ENCODE results near the gene NEFH.

DNA sequence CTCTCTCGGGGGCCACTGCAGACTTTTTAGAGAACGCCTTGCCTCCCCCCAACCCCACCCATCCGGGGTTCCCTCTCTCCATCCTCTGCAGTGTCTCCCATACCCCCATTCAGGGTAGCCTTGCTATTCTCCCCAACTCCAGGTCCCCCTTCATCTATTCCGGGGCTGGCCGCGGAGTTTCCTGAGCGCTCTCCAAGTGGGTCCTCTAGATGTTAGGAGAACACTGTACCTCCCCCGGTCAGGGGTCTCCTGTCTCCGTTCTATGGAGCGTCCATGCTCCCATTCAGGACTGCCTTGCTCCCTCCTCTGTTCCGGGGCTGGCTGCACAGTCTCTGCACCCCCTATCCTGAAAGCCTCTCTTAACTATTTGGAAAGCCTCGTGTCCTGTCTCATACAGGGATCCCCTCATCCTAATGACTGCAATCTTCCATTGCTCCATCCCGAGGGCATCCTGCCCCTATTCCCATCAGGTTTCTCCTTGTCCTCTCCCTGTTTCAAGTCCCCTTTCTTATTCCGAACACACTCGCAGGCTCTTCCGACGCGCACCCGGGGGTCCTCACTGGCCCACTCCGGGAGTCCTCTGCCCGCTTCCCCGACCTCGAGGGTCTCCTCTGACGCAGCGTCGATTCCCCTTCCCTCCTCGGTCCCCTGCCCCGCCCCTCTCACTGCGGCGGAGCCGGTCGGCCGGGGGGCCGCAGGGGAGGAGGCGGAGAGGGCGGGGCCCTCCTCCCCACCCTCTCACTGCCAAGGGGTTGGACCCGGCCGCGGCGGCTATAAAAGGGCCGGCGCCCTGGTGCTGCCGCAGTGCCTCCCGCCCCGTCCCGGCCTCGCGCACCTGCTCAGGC is at the start of gene NEFH:
- TF ChIP-seq EZH2 (IDR thresholded peaks at IDR 0.05; ENCODE audit: borderline replicate concordance, low read depth, low read length, severe bottlenecking), result no peak
- TF ChIP-seq, protein P1, sequence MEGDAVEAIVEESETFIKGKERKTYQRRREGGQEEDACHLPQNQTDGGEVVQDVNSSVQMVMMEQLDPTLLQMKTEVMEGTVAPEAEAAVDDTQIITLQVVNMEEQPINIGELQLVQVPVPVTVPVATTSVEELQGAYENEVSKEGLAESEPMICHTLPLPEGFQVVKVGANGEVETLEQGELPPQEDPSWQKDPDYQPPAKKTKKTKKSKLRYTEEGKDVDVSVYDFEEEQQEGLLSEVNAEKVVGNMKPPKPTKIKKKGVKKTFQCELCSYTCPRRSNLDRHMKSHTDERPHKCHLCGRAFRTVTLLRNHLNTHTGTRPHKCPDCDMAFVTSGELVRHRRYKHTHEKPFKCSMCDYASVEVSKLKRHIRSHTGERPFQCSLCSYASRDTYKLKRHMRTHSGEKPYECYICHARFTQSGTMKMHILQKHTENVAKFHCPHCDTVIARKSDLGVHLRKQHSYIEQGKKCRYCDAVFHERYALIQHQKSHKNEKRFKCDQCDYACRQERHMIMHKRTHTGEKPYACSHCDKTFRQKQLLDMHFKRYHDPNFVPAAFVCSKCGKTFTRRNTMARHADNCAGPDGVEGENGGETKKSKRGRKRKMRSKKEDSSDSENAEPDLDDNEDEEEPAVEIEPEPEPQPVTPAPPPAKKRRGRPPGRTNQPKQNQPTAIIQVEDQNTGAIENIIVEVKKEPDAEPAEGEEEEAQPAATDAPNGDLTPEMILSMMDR (IDR thresholded peaks at IDR 0.05; ENCODE audit: extremely low read depth in 1 of 2, insufficient read depth in 1 of 2, low read depth in 1 of 2, low read length in 2 of 2), result no peak
- TF ChIP-seq POLR2A (IDR thresholded peaks at IDR 0.05; ENCODE audit: low read depth, low read length), result no peak
- no peak for TF ChIP-seq POLR2AphosphoS5 (IDR thresholded peaks at IDR 0.05; ENCODE audit: insufficient read depth, low read depth, low read length)
- TF ChIP-seq, protein P2, sequence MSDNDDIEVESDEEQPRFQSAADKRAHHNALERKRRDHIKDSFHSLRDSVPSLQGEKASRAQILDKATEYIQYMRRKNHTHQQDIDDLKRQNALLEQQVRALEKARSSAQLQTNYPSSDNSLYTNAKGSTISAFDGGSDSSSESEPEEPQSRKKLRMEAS (IDR thresholded peaks at IDR 0.05; ENCODE audit: insufficient read depth, insufficient read length), result no peak
- no peak for TF ChIP-seq JUN (IDR thresholded peaks at IDR 0.05; ENCODE audit: borderline replicate concordance, insufficient read depth, insufficient read length, low read depth)
